ENCODE data around the gene SNX8.

Gene SNX8

GRCh38 chr7:2204446-2204845 lies 109.8 kb downstream of the SNX8 start:
- Histone ChIP-seq H2BK120ac (ENCODE audit: low read depth, low read length) (no peak overlapping the region), H3K36me3 (replicated peaks in 1 of 2; ENCODE audit: control insufficient read depth in 2 of 2, insufficient read depth in 2 of 2, low read length in 2 of 2) (peaks cover 27 to 71% of the 10 kb centered on the region in 2 donors), H3K27me3 (ENCODE audit: control insufficient read depth in 3 of 3, insufficient read depth in 3 of 3, low read depth in 1 of 3, low read length in 3 of 3) (no peaks in the 10 kb centered on the region), H3K23ac (ENCODE audit: low read depth, low read length, poor library complexity) (no peak overlapping the region), H3K4me2 (ENCODE audit: insufficient read depth, low read length, poor library complexity, severe bottlenecking) (no peak overlapping the region), H3K9me3 (replicated peaks in 1 of 2; ENCODE audit: control insufficient read depth in 2 of 2, insufficient read depth in 1 of 2, low read depth in 1 of 2, low read length in 2 of 2) (no peaks in the 10 kb centered on the region), H4K91ac (ENCODE audit: low read depth, low read length, poor library complexity) (no peak overlapping the region), H2BK12ac (ENCODE audit: low read length) (no peak overlapping the region), H3K14ac (ENCODE audit: low read length) (no peak overlapping the region), H3K4me3 (ENCODE audit: low read length in 2 of 2) (no peak overlapping the region), H2AK5ac (ENCODE audit: low read depth, low read length) (no peak overlapping the region), H4K8ac (ENCODE audit: low read depth, low read length) (no peak overlapping the region), H3K9ac (ENCODE audit: low read depth, low read length, poor library complexity) (no peak overlapping the region), H3K27ac (replicated peaks; ENCODE audit: low read length) (no peak overlapping the region), H2BK15ac (ENCODE audit: low read length) (no peak overlapping the region), H3K4me1 (ENCODE audit: control insufficient read depth in 2 of 2, insufficient read depth in 1 of 2, low read depth in 1 of 2, low read length in 2 of 2) (peaks cover 7 to 17% of the 10 kb centered on the region in 2 donors), H2BK5ac (ENCODE audit: low read length) (no peak overlapping the region), H3K18ac (ENCODE audit: low read length) (no peak overlapping the region), H3K4ac (ENCODE audit: low read length) (no peak overlapping the region), H2AFZ (ENCODE audit: low read length) (no peak overlapping the region), H3K79me1 (ENCODE audit: low read depth, low read length) (peaks cover 8% of the 10 kb centered on the region)
- WGBS, 2 donors (ENCODE audit: extremely low coverage in 2 of 2, insufficient read length in 2 of 2, insufficient replicate concordance in 1 of 2), result no CpG with 5 or more reads among the region's 11 CpGs
- no peak for DNase-seq (ENCODE audit: low spot score)

DNA sequence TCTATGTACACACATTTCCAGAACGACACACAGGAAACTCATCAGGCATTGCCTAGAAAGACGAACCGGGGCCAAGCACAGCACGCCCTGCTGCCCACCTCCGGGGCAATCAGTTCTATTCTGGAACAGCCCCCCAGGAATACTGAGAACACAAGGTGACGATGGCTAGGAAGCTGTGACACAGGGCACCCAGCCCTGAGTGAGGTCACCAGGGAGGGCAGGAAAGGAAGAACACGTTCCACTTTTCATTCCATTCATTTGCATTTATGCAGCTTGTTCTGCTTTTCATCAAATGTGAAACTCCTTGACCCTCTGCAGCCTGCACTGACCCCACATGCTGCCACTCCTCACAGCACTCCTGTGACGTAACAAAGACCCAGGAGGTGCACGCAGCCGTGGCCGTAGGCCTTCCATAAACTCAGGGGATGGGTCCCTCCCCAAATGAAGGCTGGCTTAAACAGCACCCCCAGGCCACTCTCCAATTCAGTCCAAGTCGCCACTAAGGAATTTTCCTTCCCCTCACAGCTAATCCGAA lies 110.4 kb downstream of the SNX8 start:
- H3K27ac ChIP-seq (replicated peaks; ENCODE audit: low read length), result no peak overlapping the region
- peaks cover 7% of the 10 kb centered on the region for H3K79me1 ChIP-seq (ENCODE audit: low read depth, low read length)

GRCh38 chr7:2202901-2203765 lies 111.1 kb downstream of the SNX8 start:
- Histone ChIP-seq H2BK12ac (ENCODE audit: low read length) (no peak overlapping the region), H2BK15ac (ENCODE audit: low read length) (no peak overlapping the region), H3K18ac (ENCODE audit: low read length) (no peak overlapping the region), H3K9ac (ENCODE audit: low read depth, low read length, poor library complexity) (no peak overlapping the region), H4K91ac (ENCODE audit: low read depth, low read length, poor library complexity) (no peak overlapping the region), H4K8ac (ENCODE audit: low read depth, low read length) (no peak overlapping the region), H3K4me1 (ENCODE audit: control insufficient read depth in 2 of 2, insufficient read depth in 1 of 2, low read depth in 1 of 2, low read length in 2 of 2) (peaks cover 7 to 17% of the 10 kb centered on the region in 2 donors), H3K14ac (ENCODE audit: low read length) (no peak overlapping the region), H3K79me1 (ENCODE audit: low read depth, low read length) (peaks cover 8% of the 10 kb centered on the region), H3K23ac (ENCODE audit: low read depth, low read length, poor library complexity) (no peak overlapping the region), H3K36me3 (replicated peaks in 1 of 2; ENCODE audit: control insufficient read depth in 2 of 2, insufficient read depth in 2 of 2, low read length in 2 of 2) (peaks cover 20 to 71% of the 10 kb centered on the region in 2 donors), H2BK120ac (ENCODE audit: low read depth, low read length) (no peak overlapping the region), H3K4me2 (ENCODE audit: insufficient read depth, low read length, poor library complexity, severe bottlenecking) (no peak overlapping the region), H2AFZ (ENCODE audit: low read length) (no peak overlapping the region), H3K4ac (ENCODE audit: low read length) (no peak overlapping the region), H3K4me3 (ENCODE audit: low read length in 2 of 2) (no peak overlapping the region), H3K27ac (replicated peaks; ENCODE audit: low read length) (no peak overlapping the region), H2BK5ac (ENCODE audit: low read length) (no peak overlapping the region), H2AK5ac (ENCODE audit: low read depth, low read length) (no peak overlapping the region), H3K27me3 (ENCODE audit: control insufficient read depth in 3 of 3, insufficient read depth in 3 of 3, low read depth in 1 of 3, low read length in 3 of 3) (no peaks in the 10 kb centered on the region), H3K9me3 (replicated peaks in 1 of 2; ENCODE audit: control insufficient read depth in 2 of 2, insufficient read depth in 1 of 2, low read depth in 1 of 2, low read length in 2 of 2) (no peaks in the 10 kb centered on the region)
- DNase-seq (ENCODE audit: low spot score), result no peak
- WGBS, 2 donors (ENCODE audit: extremely low coverage in 2 of 2, insufficient read length in 2 of 2, insufficient replicate concordance in 1 of 2), result no CpG with 5 or more reads among the region's 20 CpGs

More for the DNA sequence above, 110.4 kb downstream of the SNX8 start:
- Histone ChIP-seq H3K23ac (ENCODE audit: low read depth, low read length, poor library complexity) (no peak overlapping the region), H2BK5ac (ENCODE audit: low read length) (no peak overlapping the region), H2BK15ac (ENCODE audit: low read length) (no peak overlapping the region), H2AFZ (ENCODE audit: low read length) (no peak overlapping the region), H3K4ac (ENCODE audit: low read length) (no peak overlapping the region), H3K4me3 (ENCODE audit: low read length in 2 of 2) (no peak overlapping the region), H3K9me3 (replicated peaks in 1 of 2; ENCODE audit: control insufficient read depth in 2 of 2, insufficient read depth in 1 of 2, low read depth in 1 of 2, low read length in 2 of 2) (no peaks in the 10 kb centered on the region), H3K4me2 (ENCODE audit: insufficient read depth, low read length, poor library complexity, severe bottlenecking) (no peak overlapping the region), H2BK120ac (ENCODE audit: low read depth, low read length) (no peak overlapping the region), H3K18ac (ENCODE audit: low read length) (peak overlapping the region; percentile 7), H3K4me1 (ENCODE audit: control insufficient read depth in 2 of 2, insufficient read depth in 1 of 2, low read depth in 1 of 2, low read length in 2 of 2) (peaks cover 7 to 17% of the 10 kb centered on the region in 2 donors), H2AK5ac (ENCODE audit: low read depth, low read length) (no peak overlapping the region), H2BK12ac (ENCODE audit: low read length) (no peak overlapping the region), H3K14ac (ENCODE audit: low read length) (no peak overlapping the region), H4K91ac (ENCODE audit: low read depth, low read length, poor library complexity) (no peak overlapping the region), H4K8ac (ENCODE audit: low read depth, low read length) (no peak overlapping the region), H3K9ac (ENCODE audit: low read depth, low read length, poor library complexity) (no peak overlapping the region), H3K27me3 (ENCODE audit: control insufficient read depth in 3 of 3, insufficient read depth in 3 of 3, low read depth in 1 of 3, low read length in 3 of 3) (no peaks in the 10 kb centered on the region), H3K36me3 (replicated peaks in 1 of 2; ENCODE audit: control insufficient read depth in 2 of 2, insufficient read depth in 2 of 2, low read length in 2 of 2) (peaks cover 26 to 71% of the 10 kb centered on the region in 2 donors)
- no CpG with 5 or more reads among the region's 13 CpGs for WGBS, 2 donors (ENCODE audit: extremely low coverage in 2 of 2, insufficient read length in 2 of 2, insufficient replicate concordance in 1 of 2)
- DNase-seq (ENCODE audit: low spot score), result no peak

- Histone ChIP-seq H2BK5ac (ENCODE audit: low read length) (no peak overlapping the region), H3K9me3 (replicated peaks in 1 of 2; ENCODE audit: control insufficient read depth in 2 of 2, insufficient read depth in 1 of 2, low read depth in 1 of 2, low read length in 2 of 2) (no peaks in the 10 kb centered on the region), H3K79me1 (ENCODE audit: low read depth, low read length) (peaks cover 10% of the 10 kb centered on the region), H3K27ac (replicated peaks; ENCODE audit: low read length) (no peak overlapping the region), H3K4ac (ENCODE audit: low read length) (no peak overlapping the region), H3K9ac (ENCODE audit: low read depth, low read length, poor library complexity) (no peak overlapping the region), H3K27me3 (ENCODE audit: control insufficient read depth in 3 of 3, insufficient read depth in 3 of 3, low read depth in 1 of 3, low read length in 3 of 3) (no peaks in the 10 kb centered on the region), H4K8ac (ENCODE audit: low read depth, low read length) (no peak overlapping the region), H2BK15ac (ENCODE audit: low read length) (no peak overlapping the region), H3K36me3 (replicated peaks in 1 of 2; ENCODE audit: control insufficient read depth in 2 of 2, insufficient read depth in 2 of 2, low read length in 2 of 2) (peaks cover 13 to 66% of the 10 kb centered on the region in 2 donors), H3K4me1 (ENCODE audit: control insufficient read depth in 2 of 2, insufficient read depth in 1 of 2, low read depth in 1 of 2, low read length in 2 of 2) (peaks cover 7 to 17% of the 10 kb centered on the region in 2 donors), H3K14ac (ENCODE audit: low read length) (no peak overlapping the region), H3K23ac (ENCODE audit: low read depth, low read length, poor library complexity) (peak overlapping the region; percentile 50), H3K4me3 (ENCODE audit: low read length in 2 of 2) (no peak overlapping the region), H2AK5ac (ENCODE audit: low read depth, low read length) (no peak overlapping the region), H3K18ac (ENCODE audit: low read length) (peak overlapping the region; percentile 19), H2BK12ac (ENCODE audit: low read length) (no peak overlapping the region), H4K91ac (ENCODE audit: low read depth, low read length, poor library complexity) (no peak overlapping the region), H2BK120ac (ENCODE audit: low read depth, low read length) (no peak overlapping the region), H2AFZ (ENCODE audit: low read length) (no peak overlapping the region), H3K4me2 (ENCODE audit: insufficient read depth, low read length, poor library complexity, severe bottlenecking) (no peak overlapping the region)
- no peak for DNase-seq (ENCODE audit: low spot score)
- WGBS, 2 donors (ENCODE audit: extremely low coverage in 2 of 2, insufficient read length in 2 of 2, insufficient replicate concordance in 1 of 2), result no CpG with 5 or more reads among the region's 14 CpGs
These were observed 111.9 kb downstream of the SNX8 start for GRCh38 chr7:2202361-2202761.

All from neuronal stem cell (in vitro differentiated cells).